Measurements from ENCODE around the gene C11orf97. TPM values are rescaled to one million over a fixed set of nuclear protein-coding genes. Genes with fewer than 3 reads are reported as not detected.

The C11orf97 gene
- total and polyA plus RNA-seq, 2 donors (not counting 1 experiment from before 2014, with no cell fraction given): not detected

DNA sequence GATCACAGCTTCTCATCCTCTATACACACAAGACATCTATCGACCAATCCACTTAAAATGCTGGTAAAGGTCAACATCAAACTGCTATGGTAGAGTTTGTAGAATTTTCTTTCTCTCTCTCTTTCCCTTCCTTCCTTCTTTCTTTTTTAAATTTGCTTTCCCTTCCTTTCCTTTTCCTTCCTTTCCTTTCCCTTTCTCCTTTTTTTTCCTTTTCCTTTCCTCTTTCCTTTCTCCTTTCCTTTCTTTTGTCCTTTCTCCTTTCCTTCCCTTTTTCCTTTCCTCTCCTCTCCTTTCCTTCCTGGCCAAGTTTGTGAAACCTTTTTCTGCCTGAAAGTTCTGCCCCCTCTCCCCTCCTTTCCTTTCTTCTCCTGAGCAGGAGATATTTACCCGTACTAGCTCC lies 3.1 kb downstream of the C11orf97 start:
- Histone ChIP-seq H2AFZ (ENCODE audit: insufficient read depth, low read depth, low read length, poor library complexity, severe bottlenecking) (no peak overlapping the region), H3K9me3 (ENCODE audit: control extremely low read depth in 1 of 3, control insufficient read depth in 2 of 3, insufficient read depth in 1 of 3, low read length in 2 of 3) (no peaks in the 10 kb centered on the region), H3K36me3 (replicated peaks in 1 of 2; ENCODE audit: control extremely low read depth in 1 of 2, control insufficient read depth in 1 of 2, extremely low read depth in 1 of 2, insufficient read depth in 2 of 2, low read length in 1 of 2) (no peaks in the 10 kb centered on the region), H4K20me1 (ENCODE audit: control insufficient read depth, insufficient read depth, low read length, poor library complexity, severe bottlenecking) (no peaks in the 10 kb centered on the region), H3K9ac (ENCODE audit: low read length) (no peak overlapping the region), H3K4me1 (ENCODE audit: control insufficient read depth in 2 of 2, insufficient read depth in 2 of 2, low read length in 2 of 2) (peaks cover 11% of the 10 kb centered on the region in 2 donors), H3K79me2 (ENCODE audit: control insufficient read depth, insufficient read depth, low read length) (no peaks in the 10 kb centered on the region), H3K4me3 (ENCODE audit: control extremely low read depth in 1 of 5, extremely low read depth in 1 of 5, insufficient read depth in 1 of 5, low read depth in 2 of 5, low read length in 4 of 5) (no peak overlapping the region), H3K4me2 (replicated peaks; ENCODE audit: low read depth, low read length, poor library complexity, severe bottlenecking) (no peak overlapping the region), H3K27ac (ENCODE audit: low read length in 2 of 2) (no peak overlapping the region), H3K27me3 (replicated peaks in 1 of 4; ENCODE audit: control extremely low read depth in 1 of 4, control insufficient read depth in 3 of 4, insufficient read depth in 4 of 4, low read length in 3 of 4) (peaks cover 0 to 23% (median 11%) of the 10 kb centered on the region in 4 experiments)
- Mint-ChIP-seq H3K4me3 (no peak overlapping the region), H3K27me3 (peaks cover 54% of the 10 kb centered on the region), H3K9me3 (ENCODE audit: insufficient read depth) (no peaks in the 10 kb centered on the region), H3K4me1 (peaks cover 15% of the 10 kb centered on the region), H3K27ac (no peak overlapping the region)
- 80% methylated on average over 1 of the region's 2 CpGs for WGBS (ENCODE audit: insufficient coverage)
- ATAC-seq (ENCODE audit: low read depth) (no peak), DNase-seq (no peak)
- ChIA-PET CTCF (interaction anchor here (1.6 to 2.2 kb wide), 2 partner anchors 10 to 14 kb away, joined by 3 to 9 read pairs; no protein-coding TSS in a partner anchor), POLR2A (no interaction called here)
- TF ChIP-seq EZH2 (IDR thresholded peaks at IDR 0.05; ENCODE audit: borderline replicate concordance, insufficient read depth, low read depth, low read length, poor library complexity, severe bottlenecking): no peak
- TF ChIP-seq, protein P1, sequence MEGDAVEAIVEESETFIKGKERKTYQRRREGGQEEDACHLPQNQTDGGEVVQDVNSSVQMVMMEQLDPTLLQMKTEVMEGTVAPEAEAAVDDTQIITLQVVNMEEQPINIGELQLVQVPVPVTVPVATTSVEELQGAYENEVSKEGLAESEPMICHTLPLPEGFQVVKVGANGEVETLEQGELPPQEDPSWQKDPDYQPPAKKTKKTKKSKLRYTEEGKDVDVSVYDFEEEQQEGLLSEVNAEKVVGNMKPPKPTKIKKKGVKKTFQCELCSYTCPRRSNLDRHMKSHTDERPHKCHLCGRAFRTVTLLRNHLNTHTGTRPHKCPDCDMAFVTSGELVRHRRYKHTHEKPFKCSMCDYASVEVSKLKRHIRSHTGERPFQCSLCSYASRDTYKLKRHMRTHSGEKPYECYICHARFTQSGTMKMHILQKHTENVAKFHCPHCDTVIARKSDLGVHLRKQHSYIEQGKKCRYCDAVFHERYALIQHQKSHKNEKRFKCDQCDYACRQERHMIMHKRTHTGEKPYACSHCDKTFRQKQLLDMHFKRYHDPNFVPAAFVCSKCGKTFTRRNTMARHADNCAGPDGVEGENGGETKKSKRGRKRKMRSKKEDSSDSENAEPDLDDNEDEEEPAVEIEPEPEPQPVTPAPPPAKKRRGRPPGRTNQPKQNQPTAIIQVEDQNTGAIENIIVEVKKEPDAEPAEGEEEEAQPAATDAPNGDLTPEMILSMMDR (IDR thresholded peaks at IDR 0.05): no peak
- intact Hi-C loops (cut with micrococcal nuclease): no loop called here

DNA sequence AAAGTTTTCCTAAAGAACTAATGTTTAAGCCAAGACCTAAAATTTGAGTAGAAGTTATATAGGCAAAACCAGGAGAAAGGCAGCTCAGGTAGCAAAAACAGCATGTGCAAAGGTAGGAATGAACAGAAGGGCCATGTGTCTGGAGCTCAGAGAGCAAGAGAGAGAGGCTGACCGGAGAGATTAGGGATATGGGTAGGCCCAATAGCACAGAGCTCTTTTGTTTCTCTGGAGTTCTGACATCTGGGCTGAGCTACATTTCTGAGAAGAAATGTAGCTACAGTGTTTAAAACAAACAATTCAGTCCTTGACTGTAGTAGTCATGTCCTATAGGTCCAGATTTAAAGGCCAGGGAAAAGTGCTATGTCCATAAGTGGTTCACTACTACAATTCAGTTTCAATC lies 4.5 kb downstream of the C11orf97 start:
- H3K27ac ChIP-seq (ENCODE audit: low read length in 2 of 2): no peak overlapping the region
- CTCF ChIA-PET: interaction anchor here (0.9 to 1.4 kb wide), 8 partner anchors 10 to 1910 kb away, joined by 3 to 13 read pairs (median 4); partner anchors contain the start of gene FUT4
- H3K9me3 ChIP-seq (ENCODE audit: control extremely low read depth in 1 of 3, control insufficient read depth in 2 of 3, insufficient read depth in 1 of 3, low read length in 2 of 3): no peaks in the 10 kb centered on the region
- H3K4me2 ChIP-seq (replicated peaks; ENCODE audit: low read depth, low read length, poor library complexity, severe bottlenecking): no peak overlapping the region
- H3K36me3 ChIP-seq (replicated peaks in 1 of 2; ENCODE audit: control extremely low read depth in 1 of 2, control insufficient read depth in 1 of 2, extremely low read depth in 1 of 2, insufficient read depth in 2 of 2, low read length in 1 of 2): no peaks in the 10 kb centered on the region
- H3K4me3 ChIP-seq (ENCODE audit: control extremely low read depth in 1 of 5, extremely low read depth in 1 of 5, insufficient read depth in 1 of 5, low read depth in 2 of 5, low read length in 4 of 5): no peak overlapping the region
- H3K27me3 Mint-ChIP-seq: peaks cover 42% of the 10 kb centered on the region
- H3K4me1 ChIP-seq (ENCODE audit: control insufficient read depth in 2 of 2, insufficient read depth in 2 of 2, low read length in 2 of 2): peaks cover 11% of the 10 kb centered on the region in 2 donors
- no peak overlapping the region for H3K4me3 Mint-ChIP-seq
- DNase-seq (no peak), ATAC-seq (ENCODE audit: low read depth) (no peak)
- POLR2A ChIA-PET: no interaction called here
- no peaks in the 10 kb centered on the region for H3K9me3 Mint-ChIP-seq (ENCODE audit: insufficient read depth)
- H3K4me1 Mint-ChIP-seq: peaks cover 15% of the 10 kb centered on the region
- no peak overlapping the region for H3K27ac Mint-ChIP-seq
- WGBS (ENCODE audit: insufficient coverage): 43% methylated on average over 1 of the region's 1 CpG
- H4K20me1 ChIP-seq (ENCODE audit: control insufficient read depth, insufficient read depth, low read length, poor library complexity, severe bottlenecking): no peaks in the 10 kb centered on the region
- no peak overlapping the region for H2AFZ ChIP-seq (ENCODE audit: insufficient read depth, low read depth, low read length, poor library complexity, severe bottlenecking)
- peaks cover 0 to 22% (median 10%) of the 10 kb centered on the region in 4 experiments for H3K27me3 ChIP-seq (replicated peaks in 1 of 4; ENCODE audit: control extremely low read depth in 1 of 4, control insufficient read depth in 3 of 4, insufficient read depth in 4 of 4, low read length in 3 of 4)
- H3K79me2 ChIP-seq (ENCODE audit: control insufficient read depth, insufficient read depth, low read length): no peaks in the 10 kb centered on the region
- TF ChIP-seq, protein P1 (IDR thresholded peaks at IDR 0.05): no peak
- TF ChIP-seq EZH2 (IDR thresholded peaks at IDR 0.05; ENCODE audit: borderline replicate concordance, insufficient read depth, low read depth, low read length, poor library complexity, severe bottlenecking): no peak
- intact Hi-C loops (cut with micrococcal nuclease): no loop called here
- H3K9ac ChIP-seq (ENCODE audit: low read length): no peak overlapping the region
